Tibial nerve (tissue), 4 donors: ENCODE results near the gene GPC5.

Experiments
- EP300 ChIP-seq, 2 donors: sonication (generic); formaldehyde crosslinking; IDR thresholded peaks; one replicate each; pipeline ENCODE4 v1.6.1; 2017; ENCODE audit warnings: antibody characterized with exemption in 2 of 2, mild to moderate bottlenecking in 1 of 2
- POLR2A ChIP-seq, 2 donors: fragments of 450-650 bp; IDR thresholded peaks; one replicate each; pipeline ENCODE4 v1.6.1; 2017; ENCODE audit warnings: antibody characterized with exemption in 2 of 2, mild to moderate bottlenecking in 2 of 2, moderate library complexity in 2 of 2
- TF ChIP-seq, protein P1 (sequence below), 5 experiments: fragments of 200-600 bp in 3 of 5; fragments of 450-650 bp in 2 of 5; sonication (generic) in 3 of 5; IDR thresholded peaks; one replicate each; pipeline ENCODE4 v1.5.1; 2016 to 2019; ENCODE audit warnings: antibody characterized with exemption in 5 of 5, mild to moderate bottlenecking in 3 of 5, moderate library complexity in 2 of 5

DNA sequence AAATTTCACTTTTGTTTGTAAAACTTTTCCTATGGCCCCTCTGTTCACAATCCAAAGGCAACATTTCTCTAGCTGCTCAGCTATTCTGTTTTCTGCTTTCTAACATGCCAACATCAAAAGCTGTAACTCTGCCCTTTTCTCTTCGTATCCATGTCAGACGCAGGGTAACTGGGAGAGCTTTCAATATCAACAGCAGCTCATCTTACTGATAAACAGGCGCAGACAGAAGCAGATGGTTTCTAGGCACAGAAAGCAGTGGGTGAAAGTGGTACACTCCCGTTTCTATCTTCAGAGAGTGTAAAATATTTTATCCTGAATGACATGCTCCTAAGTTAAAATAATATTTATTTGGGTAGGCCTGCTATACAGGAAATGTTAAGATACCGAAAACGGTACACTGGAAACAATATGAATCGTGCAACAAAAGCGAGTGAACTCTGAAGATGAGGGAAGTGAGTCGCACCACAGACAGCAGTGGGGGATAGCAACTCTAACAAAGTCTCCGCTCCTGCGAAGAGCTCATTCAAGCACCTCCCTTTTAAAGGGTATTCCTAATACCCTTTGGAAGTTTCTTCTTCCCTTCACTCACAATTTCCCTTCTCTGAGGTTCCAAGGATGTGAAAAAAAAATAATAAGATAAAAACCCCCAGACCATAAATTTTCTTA lies 798.3 kb downstream of the GPC5 start:
- TF ChIP-seq POLR2A (IDR thresholded peaks at IDR 0.05) (no peak), EP300 (IDR thresholded peaks at IDR 0.05) (no peak)
- TF ChIP-seq, protein P1, sequence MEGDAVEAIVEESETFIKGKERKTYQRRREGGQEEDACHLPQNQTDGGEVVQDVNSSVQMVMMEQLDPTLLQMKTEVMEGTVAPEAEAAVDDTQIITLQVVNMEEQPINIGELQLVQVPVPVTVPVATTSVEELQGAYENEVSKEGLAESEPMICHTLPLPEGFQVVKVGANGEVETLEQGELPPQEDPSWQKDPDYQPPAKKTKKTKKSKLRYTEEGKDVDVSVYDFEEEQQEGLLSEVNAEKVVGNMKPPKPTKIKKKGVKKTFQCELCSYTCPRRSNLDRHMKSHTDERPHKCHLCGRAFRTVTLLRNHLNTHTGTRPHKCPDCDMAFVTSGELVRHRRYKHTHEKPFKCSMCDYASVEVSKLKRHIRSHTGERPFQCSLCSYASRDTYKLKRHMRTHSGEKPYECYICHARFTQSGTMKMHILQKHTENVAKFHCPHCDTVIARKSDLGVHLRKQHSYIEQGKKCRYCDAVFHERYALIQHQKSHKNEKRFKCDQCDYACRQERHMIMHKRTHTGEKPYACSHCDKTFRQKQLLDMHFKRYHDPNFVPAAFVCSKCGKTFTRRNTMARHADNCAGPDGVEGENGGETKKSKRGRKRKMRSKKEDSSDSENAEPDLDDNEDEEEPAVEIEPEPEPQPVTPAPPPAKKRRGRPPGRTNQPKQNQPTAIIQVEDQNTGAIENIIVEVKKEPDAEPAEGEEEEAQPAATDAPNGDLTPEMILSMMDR (IDR thresholded peaks at IDR 0.05), result no peak
